ENCODE data around the gene KRT2.

Gene KRT2

DNA sequence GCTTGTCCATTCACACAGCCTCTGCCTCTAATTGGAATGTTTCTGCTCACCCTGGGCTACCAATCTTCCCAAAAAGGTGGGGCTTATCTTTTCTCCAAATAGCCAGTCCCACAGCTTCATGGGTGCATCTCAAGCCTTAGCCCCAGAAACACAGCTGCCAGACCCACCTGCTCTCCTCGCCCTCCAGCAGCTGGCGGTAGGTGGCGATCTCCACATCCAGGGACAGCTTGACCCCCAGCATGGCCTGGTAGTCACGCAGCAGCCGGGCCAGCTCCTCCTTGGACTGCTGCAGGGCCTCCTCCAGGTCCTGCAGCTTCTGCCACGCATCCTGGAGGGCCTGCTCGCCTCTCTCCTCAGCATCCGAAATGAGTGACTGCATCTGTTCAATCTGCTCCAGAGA, 40.2 kb upstream of the KRT2 start:
- Histone ChIP-seq H3K27me3 (ENCODE audit: control insufficient read depth in 5 of 5, insufficient read depth in 4 of 5, low read length in 5 of 5) (peaks cover 17 to 51% (median 30%) of the 10 kb centered on the region in 5 donors), H3K27ac (ENCODE audit: low read depth, low read length) (no peak overlapping the region), H3K4me3 (ENCODE audit: low read depth in 1 of 5, low read length in 5 of 5) (no peak overlapping the region), H3K4me1 (ENCODE audit: control insufficient read depth in 5 of 5, insufficient read depth in 5 of 5, low read length in 5 of 5) (peaks cover 0 to 23% (median 10%) of the 10 kb centered on the region in 5 donors), H3K36me3 (ENCODE audit: control insufficient read depth in 5 of 5, insufficient read depth in 5 of 5, low read length in 5 of 5) (no peaks in the 10 kb centered on the region), H3K9me3 (ENCODE audit: control insufficient read depth in 5 of 5, low read length in 5 of 5) (no peaks in the 10 kb centered on the region), H3K9ac (ENCODE audit: low read length in 5 of 5) (no peak overlapping the region)

DNA sequence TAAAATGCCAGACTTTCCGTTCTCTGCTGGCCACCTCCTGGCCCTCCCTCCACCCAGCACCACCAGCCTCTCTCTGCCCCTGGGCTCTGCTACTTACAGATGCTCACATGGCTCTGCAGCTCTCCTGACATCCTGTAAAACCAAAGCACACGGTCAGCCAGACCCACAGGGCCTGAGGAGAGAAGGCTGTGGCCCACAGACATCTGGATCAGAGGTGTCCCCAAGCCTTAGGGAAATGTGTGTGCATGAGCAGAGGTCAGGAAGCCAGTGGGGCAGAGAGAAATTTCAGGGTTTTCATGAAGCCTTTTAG, 39.8 kb upstream of the KRT2 start:
- H3K9me3 ChIP-seq (ENCODE audit: control insufficient read depth in 5 of 5, low read length in 5 of 5) = no peaks in the 10 kb centered on the region
- no peak overlapping the region for H3K27ac ChIP-seq (ENCODE audit: low read depth, low read length)
- H3K27me3 ChIP-seq (ENCODE audit: control insufficient read depth in 5 of 5, insufficient read depth in 4 of 5, low read length in 5 of 5) = peaks cover 17 to 54% (median 30%) of the 10 kb centered on the region in 5 donors
- H3K36me3 ChIP-seq (ENCODE audit: control insufficient read depth in 5 of 5, insufficient read depth in 5 of 5, low read length in 5 of 5) = no peaks in the 10 kb centered on the region
- no peak overlapping the region for H3K9ac ChIP-seq (ENCODE audit: low read length in 5 of 5)
- H3K4me1 ChIP-seq (ENCODE audit: control insufficient read depth in 5 of 5, insufficient read depth in 5 of 5, low read length in 5 of 5) = peaks cover 0 to 23% (median 10%) of the 10 kb centered on the region in 5 donors
- no peak overlapping the region for H3K4me3 ChIP-seq (ENCODE audit: low read depth in 1 of 5, low read length in 5 of 5)

DNA sequence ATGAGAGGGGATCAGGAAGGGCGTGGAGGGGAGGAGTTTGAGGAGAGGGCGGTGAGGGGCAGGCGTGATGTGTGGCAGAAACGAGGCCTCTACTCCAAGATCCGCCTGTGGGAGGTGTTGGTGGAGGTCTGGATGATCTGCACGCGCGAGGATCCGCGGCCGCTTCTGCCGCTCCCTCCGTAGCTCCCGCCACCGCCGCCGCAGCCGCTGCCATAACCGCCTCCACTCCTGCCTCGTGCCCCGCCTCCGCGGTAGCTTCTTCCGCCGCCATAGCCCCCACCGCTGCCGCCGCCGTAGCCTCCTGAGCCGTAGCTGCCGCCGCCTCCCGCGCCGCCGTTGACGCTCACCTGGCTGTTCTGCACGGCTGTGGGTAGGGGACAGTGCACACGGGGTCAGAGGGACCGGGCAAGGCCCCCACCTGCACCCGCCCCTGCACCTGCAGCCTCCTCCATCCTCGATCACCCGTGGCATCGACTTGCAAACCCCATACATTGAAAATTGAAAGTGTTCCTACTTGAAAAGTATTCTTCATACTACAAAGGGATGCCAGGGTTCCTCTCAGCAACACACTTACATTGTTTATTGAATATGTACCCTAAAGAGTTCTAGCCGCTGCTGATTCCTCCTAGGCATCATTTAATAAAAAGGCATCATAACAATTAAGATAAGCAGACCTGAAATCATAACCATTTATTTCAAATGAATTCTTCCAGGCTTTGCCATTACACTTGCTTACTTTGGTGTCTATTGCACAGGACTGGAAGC, 39.2 kb upstream of the KRT2 start:
- H3K27me3 ChIP-seq (ENCODE audit: control insufficient read depth in 5 of 5, insufficient read depth in 4 of 5, low read length in 5 of 5) = peaks cover 17 to 56% (median 32%) of the 10 kb centered on the region in 5 donors
- peak overlapping the region in 4 of 5 donors; percentile 20 to 55 (median 38) for H3K4me3 ChIP-seq (ENCODE audit: low read depth in 1 of 5, low read length in 5 of 5)
- H3K27ac ChIP-seq (ENCODE audit: low read depth, low read length) = no peak overlapping the region
- peaks cover 0 to 23% (median 10%) of the 10 kb centered on the region in 5 donors for H3K4me1 ChIP-seq (ENCODE audit: control insufficient read depth in 5 of 5, insufficient read depth in 5 of 5, low read length in 5 of 5)
- H3K9ac ChIP-seq (ENCODE audit: low read length in 5 of 5) = peak overlapping the region in 1 of 5 donors; percentile 41
- H3K9me3 ChIP-seq (ENCODE audit: control insufficient read depth in 5 of 5, low read length in 5 of 5) = no peaks in the 10 kb centered on the region
- H3K36me3 ChIP-seq (ENCODE audit: control insufficient read depth in 5 of 5, insufficient read depth in 5 of 5, low read length in 5 of 5) = no peaks in the 10 kb centered on the region

DNA sequence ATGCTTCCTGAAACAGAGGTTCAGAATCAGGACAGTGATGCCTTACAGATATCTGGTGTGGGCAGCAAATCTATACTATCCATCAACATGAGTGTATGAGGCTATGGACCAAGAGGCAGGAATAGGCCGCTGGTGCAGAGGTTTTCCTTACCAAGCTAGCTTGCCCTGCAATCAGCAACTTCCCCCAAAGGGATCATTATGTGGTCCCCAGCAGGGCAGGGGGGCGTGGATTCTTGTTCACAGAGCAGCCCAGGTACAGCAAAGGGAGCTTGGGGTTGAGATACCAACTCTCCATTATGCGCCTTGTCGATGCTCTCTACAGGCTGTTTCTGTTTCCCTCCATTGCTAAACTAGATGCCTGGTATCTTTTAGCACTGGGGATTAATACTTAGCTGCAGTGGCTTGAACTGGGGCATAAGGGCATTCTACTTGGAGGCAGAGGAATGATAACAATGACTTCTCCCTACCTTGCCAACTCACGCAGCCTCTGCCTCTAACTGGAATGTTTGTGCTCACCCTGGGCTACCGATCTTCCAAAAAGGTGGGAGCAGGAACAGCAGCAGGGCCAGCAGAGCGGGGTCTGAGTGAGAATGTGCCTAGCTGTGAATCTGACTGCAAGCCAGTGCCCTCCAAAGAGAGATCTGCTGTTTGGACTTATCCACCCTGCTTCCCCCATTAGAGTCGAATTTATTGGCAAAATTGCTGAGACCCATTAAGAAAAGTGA, 38.5 kb upstream of the KRT2 start:
- peak overlapping the region in 3 of 5 donors; percentile 36 to 55 (median 39) for H3K4me3 ChIP-seq (ENCODE audit: low read depth in 1 of 5, low read length in 5 of 5)

DNA sequence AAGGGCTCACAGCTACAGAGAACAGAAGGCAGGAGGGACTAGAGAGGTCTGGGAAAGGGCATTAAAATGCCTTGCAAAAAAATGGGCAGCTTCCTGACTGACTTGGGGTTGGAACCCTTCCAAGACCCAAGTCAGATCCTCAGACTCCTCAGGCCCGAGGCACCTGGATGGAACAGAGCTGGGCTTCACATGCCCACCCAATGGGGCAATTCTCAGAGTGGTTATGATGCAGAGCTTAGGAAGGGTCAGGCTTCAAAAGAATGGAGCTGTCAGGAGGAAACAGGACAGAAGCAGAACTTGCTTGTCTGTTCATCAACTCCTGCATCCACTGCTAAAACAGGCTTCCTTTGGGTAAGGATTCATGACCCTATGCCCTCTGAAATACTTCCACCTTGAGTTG, 37.9 kb upstream of the KRT2 start:
- Histone ChIP-seq H3K9ac (ENCODE audit: low read length in 5 of 5) (no peak overlapping the region), H3K36me3 (ENCODE audit: control insufficient read depth in 5 of 5, insufficient read depth in 5 of 5, low read length in 5 of 5) (no peaks in the 10 kb centered on the region), H3K27me3 (ENCODE audit: control insufficient read depth in 5 of 5, insufficient read depth in 4 of 5, low read length in 5 of 5) (peaks cover 17 to 57% (median 34%) of the 10 kb centered on the region in 5 donors), H3K27ac (ENCODE audit: low read depth, low read length) (no peak overlapping the region), H3K4me1 (ENCODE audit: control insufficient read depth in 5 of 5, insufficient read depth in 5 of 5, low read length in 5 of 5) (peaks cover 0 to 23% (median 10%) of the 10 kb centered on the region in 5 donors), H3K4me3 (ENCODE audit: low read depth in 1 of 5, low read length in 5 of 5) (no peak overlapping the region), H3K9me3 (ENCODE audit: control insufficient read depth in 5 of 5, low read length in 5 of 5) (no peaks in the 10 kb centered on the region)

More for the DNA sequence above, 38.5 kb upstream of the KRT2 start:
- Histone ChIP-seq H3K27ac (ENCODE audit: low read depth, low read length) (no peak overlapping the region), H3K36me3 (ENCODE audit: control insufficient read depth in 5 of 5, insufficient read depth in 5 of 5, low read length in 5 of 5) (no peaks in the 10 kb centered on the region), H3K27me3 (ENCODE audit: control insufficient read depth in 5 of 5, insufficient read depth in 4 of 5, low read length in 5 of 5) (peaks cover 17 to 57% (median 33%) of the 10 kb centered on the region in 5 donors), H3K9me3 (ENCODE audit: control insufficient read depth in 5 of 5, low read length in 5 of 5) (no peaks in the 10 kb centered on the region), H3K9ac (ENCODE audit: low read length in 5 of 5) (peak overlapping the region in 1 of 5 donors; percentile 41), H3K4me1 (ENCODE audit: control insufficient read depth in 5 of 5, insufficient read depth in 5 of 5, low read length in 5 of 5) (peaks cover 0 to 23% (median 10%) of the 10 kb centered on the region in 5 donors)

DNA sequence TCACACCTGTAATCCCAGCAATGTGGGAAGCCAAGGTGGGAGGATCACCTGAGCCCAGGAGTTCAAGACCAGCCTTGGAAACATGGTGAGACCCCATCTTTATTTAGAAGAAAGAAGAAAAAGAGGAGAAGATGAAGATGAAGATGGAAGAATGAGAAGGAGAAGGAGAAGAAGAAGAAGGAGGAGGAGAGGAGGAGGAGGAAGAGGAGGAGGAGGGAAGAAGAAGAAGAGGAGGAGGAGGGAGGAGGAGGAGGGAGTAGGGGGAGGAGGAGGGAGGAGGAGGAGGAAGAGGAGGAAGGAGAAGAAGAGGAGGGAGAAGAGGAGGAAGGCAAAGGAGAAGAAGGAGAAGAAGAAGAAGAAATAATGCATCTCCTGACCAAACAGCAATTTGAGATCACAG, 37.2 kb upstream of the KRT2 start:
- H3K27ac ChIP-seq (ENCODE audit: low read depth, low read length) = no peak overlapping the region
- H3K27me3 ChIP-seq (ENCODE audit: control insufficient read depth in 5 of 5, insufficient read depth in 4 of 5, low read length in 5 of 5) = peaks cover 17 to 62% (median 35%) of the 10 kb centered on the region in 5 donors
- peaks cover 0 to 23% (median 10%) of the 10 kb centered on the region in 5 donors for H3K4me1 ChIP-seq (ENCODE audit: control insufficient read depth in 5 of 5, insufficient read depth in 5 of 5, low read length in 5 of 5)
- no peaks in the 10 kb centered on the region for H3K36me3 ChIP-seq (ENCODE audit: control insufficient read depth in 5 of 5, insufficient read depth in 5 of 5, low read length in 5 of 5)
- H3K9ac ChIP-seq (ENCODE audit: low read length in 5 of 5) = no peak overlapping the region
- no peak overlapping the region for H3K4me3 ChIP-seq (ENCODE audit: low read depth in 1 of 5, low read length in 5 of 5)
- no peaks in the 10 kb centered on the region for H3K9me3 ChIP-seq (ENCODE audit: control insufficient read depth in 5 of 5, low read length in 5 of 5)

DNA sequence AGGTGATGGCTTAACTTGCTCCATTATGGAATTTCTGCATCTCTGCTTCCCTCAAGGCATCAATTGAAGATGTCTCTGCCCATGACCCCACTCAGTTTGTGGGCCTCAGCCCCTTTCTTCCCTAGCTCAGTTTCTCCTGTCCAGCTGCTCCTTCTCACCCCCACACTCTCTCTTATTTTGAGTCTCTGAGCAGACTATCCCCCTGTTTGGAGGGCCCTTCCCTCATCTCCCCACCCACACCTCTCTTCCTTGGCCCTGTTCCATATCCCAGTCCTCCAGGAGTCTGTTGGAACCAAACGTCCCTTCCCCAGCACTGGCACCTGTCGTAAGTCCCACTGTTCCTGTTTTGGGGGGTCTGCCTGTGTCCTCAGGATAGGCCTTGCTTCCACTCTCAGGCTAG, 36.5 kb upstream of the KRT2 start:
- H3K36me3 ChIP-seq (ENCODE audit: control insufficient read depth in 5 of 5, insufficient read depth in 5 of 5, low read length in 5 of 5) = no peaks in the 10 kb centered on the region
- H3K9me3 ChIP-seq (ENCODE audit: control insufficient read depth in 5 of 5, low read length in 5 of 5) = no peaks in the 10 kb centered on the region
- H3K4me3 ChIP-seq (ENCODE audit: low read depth in 1 of 5, low read length in 5 of 5) = no peak overlapping the region
- H3K27ac ChIP-seq (ENCODE audit: low read depth, low read length) = no peak overlapping the region
- H3K27me3 ChIP-seq (ENCODE audit: control insufficient read depth in 5 of 5, insufficient read depth in 4 of 5, low read length in 5 of 5) = peaks cover 17 to 63% (median 36%) of the 10 kb centered on the region in 5 donors
- no peak overlapping the region for H3K9ac ChIP-seq (ENCODE audit: low read length in 5 of 5)
- H3K4me1 ChIP-seq (ENCODE audit: control insufficient read depth in 5 of 5, insufficient read depth in 5 of 5, low read length in 5 of 5) = peaks cover 0 to 23% (median 10%) of the 10 kb centered on the region in 5 donors

DNA sequence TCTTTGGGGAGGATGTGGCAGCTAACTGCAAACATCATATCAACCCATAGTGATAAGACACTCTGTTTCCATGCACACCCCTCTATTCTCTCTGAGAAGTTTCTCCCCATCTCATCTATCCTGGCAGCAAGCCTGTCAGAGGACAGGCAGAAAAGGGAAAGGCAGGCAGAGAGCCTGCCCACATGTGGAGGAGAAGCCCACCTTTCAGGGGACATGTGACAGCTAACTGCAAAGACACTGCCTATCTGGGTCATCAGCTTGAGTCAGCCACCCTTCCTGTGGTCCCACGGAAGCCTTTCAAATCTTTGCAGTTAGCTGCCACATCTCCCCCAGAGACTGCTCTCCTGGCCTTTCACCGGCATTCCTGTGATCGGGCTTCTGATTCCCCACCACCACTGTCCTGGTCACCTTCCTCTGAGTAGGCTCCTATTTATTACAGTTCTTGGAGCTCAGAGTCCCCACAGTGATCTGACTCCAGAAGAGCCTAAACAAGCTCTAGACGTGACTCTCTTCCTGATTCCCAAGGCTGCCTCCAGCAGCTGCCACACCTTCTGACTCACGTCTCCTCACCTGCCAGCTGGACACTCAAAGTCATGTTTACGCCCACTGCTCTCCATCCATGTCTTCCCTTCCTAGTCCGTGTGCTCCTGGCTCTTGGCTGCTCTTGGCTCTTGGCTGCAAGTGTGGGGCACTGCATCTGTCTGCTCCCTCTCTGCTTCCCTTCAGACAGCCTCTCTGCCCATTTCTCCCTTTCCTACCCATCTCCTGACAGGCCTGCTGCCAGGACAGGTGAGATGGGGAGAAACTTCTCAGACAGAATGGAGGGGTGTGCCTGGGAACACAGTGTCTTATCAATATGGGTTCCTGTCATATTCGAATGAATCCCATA, 35.7 kb upstream of the KRT2 start:
- peaks cover 17 to 59% (median 36%) of the 10 kb centered on the region in 5 donors for H3K27me3 ChIP-seq (ENCODE audit: control insufficient read depth in 5 of 5, insufficient read depth in 4 of 5, low read length in 5 of 5)
- H3K9me3 ChIP-seq (ENCODE audit: control insufficient read depth in 5 of 5, low read length in 5 of 5) = no peaks in the 10 kb centered on the region
- H3K36me3 ChIP-seq (ENCODE audit: control insufficient read depth in 5 of 5, insufficient read depth in 5 of 5, low read length in 5 of 5) = no peaks in the 10 kb centered on the region
- no peak overlapping the region for H3K4me3 ChIP-seq (ENCODE audit: low read depth in 1 of 5, low read length in 5 of 5)
- no peak overlapping the region for H3K27ac ChIP-seq (ENCODE audit: low read depth, low read length)
- H3K4me1 ChIP-seq (ENCODE audit: control insufficient read depth in 5 of 5, insufficient read depth in 5 of 5, low read length in 5 of 5) = peaks cover 0 to 16% (median 10%) of the 10 kb centered on the region in 5 donors
- H3K9ac ChIP-seq (ENCODE audit: low read length in 5 of 5) = no peak overlapping the region

DNA sequence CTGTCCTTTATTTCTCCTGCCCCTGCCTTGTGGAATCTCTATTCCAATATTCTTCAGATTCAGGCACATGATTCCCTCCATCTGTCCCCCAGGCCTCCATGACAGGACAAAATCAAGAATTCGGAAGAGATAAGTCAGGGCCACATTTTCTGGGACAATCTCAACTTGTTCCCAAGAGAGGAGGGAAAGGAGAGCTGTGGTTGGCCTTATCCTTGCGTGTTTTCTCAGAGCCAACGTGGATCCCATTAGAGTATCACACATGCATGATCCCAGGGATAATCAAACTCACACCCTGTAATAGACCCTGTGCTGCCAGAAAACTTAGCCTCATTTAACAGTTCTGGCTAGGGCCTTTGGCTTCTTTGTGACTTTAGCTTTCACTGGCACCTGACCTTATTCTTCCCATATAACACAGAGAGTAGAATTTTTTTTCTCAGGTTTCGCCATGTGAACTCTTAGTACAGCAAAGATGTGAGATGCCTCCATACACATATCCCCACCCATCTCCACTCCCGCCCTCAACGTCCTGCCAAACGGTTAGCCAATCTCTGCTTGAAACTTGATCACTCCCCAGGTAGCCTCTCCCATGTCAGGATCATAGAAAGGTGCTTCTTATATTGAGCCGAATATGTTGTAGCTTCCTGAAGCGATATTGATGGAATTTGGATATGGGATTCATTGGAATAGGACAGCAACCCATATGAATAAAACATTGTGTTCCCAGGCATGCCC, 34.9 kb upstream of the KRT2 start:
- no peak overlapping the region for H3K9ac ChIP-seq (ENCODE audit: low read length in 5 of 5)
- no peaks in the 10 kb centered on the region for H3K9me3 ChIP-seq (ENCODE audit: control insufficient read depth in 5 of 5, low read length in 5 of 5)
- H3K27me3 ChIP-seq (ENCODE audit: control insufficient read depth in 5 of 5, insufficient read depth in 4 of 5, low read length in 5 of 5) = peaks cover 13 to 51% (median 33%) of the 10 kb centered on the region in 5 donors
- H3K4me1 ChIP-seq (ENCODE audit: control insufficient read depth in 5 of 5, insufficient read depth in 5 of 5, low read length in 5 of 5) = peaks cover 0 to 15% (median 10%) of the 10 kb centered on the region in 5 donors
- H3K36me3 ChIP-seq (ENCODE audit: control insufficient read depth in 5 of 5, insufficient read depth in 5 of 5, low read length in 5 of 5) = no peaks in the 10 kb centered on the region
- no peak overlapping the region for H3K4me3 ChIP-seq (ENCODE audit: low read depth in 1 of 5, low read length in 5 of 5)
- H3K27ac ChIP-seq (ENCODE audit: low read depth, low read length) = no peak overlapping the region

Measured in subcutaneous abdominal adipose tissue (tissue), 5 donors.